ENCODE data around the gene TERB1. TPM values are rescaled to one million over a fixed set of nuclear protein-coding genes. Genes with fewer than 3 reads are reported as not detected.

Gene TERB1
- total and polyA plus RNA-seq, 2 of the 13 experiments (the other 11 are each of a cell fraction or from before 2014, with no cell fraction given), result not detected

GRCh38 chr16:66830422-66831404 lies 29.3 kb upstream of the TERB1 start, which contains the start of gene NAE1 (continued):
- TF ChIP-seq ZSCAN31 (CRISPR knock-in tag; IDR thresholded peaks at IDR 0.05; ENCODE audit: low read depth), result peak; percentile 77; the same call in 1 of the 2 replicates
- TF ChIP-seq RERE (CRISPR knock-in tag; IDR thresholded peaks at IDR 0.05; ENCODE audit: low read depth), result peak; percentile 7; the same call in 1 of the 2 replicates
- peak; percentile 98 for TF ChIP-seq ATF7-NPFF (CRISPR knock-in tag; IDR thresholded peaks at IDR 0.05; ENCODE audit: low read depth)
- 0 out of 2 replicates have a peak, but pooled peaks have one; percentile 17 for TF ChIP-seq ONECUT2 (CRISPR knock-in tag; IDR thresholded peaks at IDR 0.05)
- TF ChIP-seq CEBPG (CRISPR knock-in tag; IDR thresholded peaks at IDR 0.05), result no peak
- TF ChIP-seq BCL3 (CRISPR knock-in tag; IDR thresholded peaks at IDR 0.05), result peak; percentile 88; the same call in 1 of the 2 replicates
- peak; percentile 91 for TF ChIP-seq ZNF557 (CRISPR knock-in tag; IDR thresholded peaks at IDR 0.05)
- 0 out of 2 replicates have a peak, but pooled peaks have one; percentile 81 for TF ChIP-seq FOXM1 (CRISPR knock-in tag; IDR thresholded peaks at IDR 0.05)
- TF ChIP-seq ZSCAN5A (CRISPR knock-in tag; IDR thresholded peaks at IDR 0.05; ENCODE audit: borderline replicate concordance), result no peak; the same call in 1 of the 2 replicates
- peak; percentile 98 for TF ChIP-seq NR0B2 (CRISPR knock-in tag; IDR thresholded peaks at IDR 0.05)
- TF ChIP-seq DNMT3B (CRISPR knock-in tag; conservative IDR thresholded peaks at IDR 0.05), result 0 out of 2 replicates have a peak, but pooled peaks have one; percentile 44
- TF ChIP-seq AKNA (CRISPR knock-in tag; IDR thresholded peaks at IDR 0.05; ENCODE audit: borderline replicate concordance), result peak; percentile 95; the same call in 1 of the 2 replicates
